HEK293T (cell line): Measurements from ENCODE around the gene MS4A4E.

Experiments
- CTCF ChIA-PET: fragments of 350-600 bp; formaldehyde crosslinking; extraction: SDS; loops from one replicate; lab custom pipeline; 2021; ENCODE audit warnings: antibody characterized with exemption, inconsistent platforms; lab: Yijun Ruan, JAX
- POLR2A ChIA-PET: fragments of 350-600 bp; formaldehyde crosslinking; extraction: SDS; loops from one replicate; lab custom pipeline; 2020; ENCODE audit warnings: antibody characterized with exemption, inconsistent platforms; lab: Yijun Ruan, JAX
- DNase-seq: peaks from one replicate; pipeline ENCODE4 v3.0.0; 2012; ENCODE audit warnings: mixed read lengths; ENCODE audit errors: extremely low spot score
- ARNT ChIP-seq: fragments of 450-650 bp; IDR thresholded peaks from 2 replicates; pipeline ENCODE4 v1.6.1; 2017; ENCODE audit warnings: mild to moderate bottlenecking
- BHLHE40 ChIP-seq: fragments of 450-650 bp; IDR thresholded peaks from 2 replicates; pipeline ENCODE4 v1.6.1; 2016; ENCODE audit warnings: mild to moderate bottlenecking, moderate library complexity, borderline replicate concordance
- CTBP1 ChIP-seq: fragments of 450-650 bp; IDR thresholded peaks from 2 replicates; pipeline ENCODE4 v1.6.1; 2016; ENCODE audit warnings: borderline replicate concordance
- ELF4 ChIP-seq: fragments of 450-650 bp; IDR thresholded peaks from 2 replicates; pipeline ENCODE4 v1.6.1; 2017; ENCODE audit warnings: antibody characterized with exemption
- FOXA1 ChIP-seq: fragments of 450-650 bp; IDR thresholded peaks from 2 replicates; pipeline ENCODE4 v1.6.1; 2016; ENCODE audit warnings: mild to moderate bottlenecking
- FOXK2 ChIP-seq: fragments of 450-650 bp; IDR thresholded peaks from 2 replicates; pipeline ENCODE4 v1.6.1; 2016; ENCODE audit warnings: mild to moderate bottlenecking
- FOXM1 ChIP-seq: fragments of 450-650 bp; IDR thresholded peaks from 2 replicates; pipeline ENCODE4 v1.6.1; 2017; ENCODE audit warnings: mild to moderate bottlenecking, borderline replicate concordance
- HDGF ChIP-seq: fragments of 450-650 bp; IDR thresholded peaks from 2 replicates; pipeline ENCODE4 v1.6.1; 2017; ENCODE audit warnings: antibody characterized with exemption, borderline replicate concordance
- L3MBTL2 ChIP-seq: fragments of 450-650 bp; conservative IDR thresholded peaks from 2 replicates; pipeline ENCODE4 v1.6.1; 2016; ENCODE audit warnings: mild to moderate bottlenecking
- LEF1 ChIP-seq: fragments of 450-650 bp; IDR thresholded peaks from 2 replicates; pipeline ENCODE4 v1.6.1; 2017; ENCODE audit warnings: mild to moderate bottlenecking, borderline replicate concordance
- NFRKB ChIP-seq: fragments of 450-650 bp; IDR thresholded peaks from 2 replicates; pipeline ENCODE4 v1.6.1; 2016; ENCODE audit warnings: mild to moderate bottlenecking, moderate library complexity
- SP1 ChIP-seq: fragments of 450-650 bp; IDR thresholded peaks from 2 replicates; pipeline ENCODE4 v1.6.1; 2017
- SUZ12 ChIP-seq: fragments of 450-650 bp; IDR thresholded peaks from 2 replicates; pipeline ENCODE4 v1.6.1; 2016; ENCODE audit warnings: mild to moderate bottlenecking
- TARDBP ChIP-seq: fragments of 450-650 bp; IDR thresholded peaks from 2 replicates; pipeline ENCODE4 v1.6.1; 2016
- ZNF384 ChIP-seq: fragments of 450-650 bp; IDR thresholded peaks from 2 replicates; pipeline ENCODE4 v1.6.1; 2016
- TF ChIP-seq, protein P1 (sequence below): fragments of 450-650 bp; IDR thresholded peaks from 2 replicates; pipeline ENCODE4 v1.6.1; 2016

MS4A4E gene

DNA sequence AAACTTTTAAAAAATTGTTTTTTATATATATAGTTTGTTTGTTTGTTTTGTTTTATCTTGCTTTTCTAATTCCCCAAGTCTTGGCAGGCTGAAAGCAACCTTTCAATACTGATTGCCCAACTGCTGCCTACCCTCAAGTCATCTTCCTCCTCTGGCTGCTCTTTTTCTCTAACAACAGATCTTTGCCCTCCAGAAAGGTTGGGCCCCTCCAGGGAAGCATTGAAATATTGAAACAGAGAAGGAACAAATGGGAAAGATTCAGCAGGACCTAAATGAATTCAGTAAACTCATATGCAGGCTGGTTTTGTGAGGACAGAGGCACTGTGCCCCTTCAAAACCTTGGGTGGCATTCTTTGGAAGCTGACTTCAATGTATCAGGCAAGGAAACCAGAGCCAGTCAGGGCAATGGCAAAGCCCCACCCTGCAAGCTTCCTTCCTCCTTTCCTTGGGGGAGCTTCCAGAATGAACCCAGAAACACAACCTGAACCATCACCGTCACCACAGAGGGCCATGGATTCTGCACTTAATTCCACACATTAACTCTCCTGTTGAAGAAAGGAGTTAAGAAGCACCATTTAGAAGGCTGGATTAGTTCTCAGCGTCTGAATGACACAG lies 59.2 kb downstream of the MS4A4E start:
- POLR2A ChIA-PET, result no interaction called here
- no peak for TF ChIP-seq NFRKB
- no peak for TF ChIP-seq CTBP1
- no peak for TF ChIP-seq FOXA1
- no peak for TF ChIP-seq L3MBTL2
- no peak for TF ChIP-seq FOXK2
- TF ChIP-seq BHLHE40, result no peak
- no peak for TF ChIP-seq SP1
- no peak for TF ChIP-seq ELF4
- TF ChIP-seq TARDBP, result no peak
- no peak for TF ChIP-seq ZNF384
- TF ChIP-seq SUZ12, result no peak
- TF ChIP-seq, protein P1, sequence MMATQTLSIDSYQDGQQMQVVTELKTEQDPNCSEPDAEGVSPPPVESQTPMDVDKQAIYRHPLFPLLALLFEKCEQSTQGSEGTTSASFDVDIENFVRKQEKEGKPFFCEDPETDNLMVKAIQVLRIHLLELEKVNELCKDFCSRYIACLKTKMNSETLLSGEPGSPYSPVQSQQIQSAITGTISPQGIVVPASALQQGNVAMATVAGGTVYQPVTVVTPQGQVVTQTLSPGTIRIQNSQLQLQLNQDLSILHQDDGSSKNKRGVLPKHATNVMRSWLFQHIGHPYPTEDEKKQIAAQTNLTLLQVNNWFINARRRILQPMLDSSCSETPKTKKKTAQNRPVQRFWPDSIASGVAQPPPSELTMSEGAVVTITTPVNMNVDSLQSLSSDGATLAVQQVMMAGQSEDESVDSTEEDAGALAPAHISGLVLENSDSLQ, result no peak
- no peak for TF ChIP-seq FOXM1
- no peak for TF ChIP-seq ARNT
- TF ChIP-seq HDGF, result no peak
- CTCF ChIA-PET, result no interaction called here
- DNase-seq, result no peak

DNA sequence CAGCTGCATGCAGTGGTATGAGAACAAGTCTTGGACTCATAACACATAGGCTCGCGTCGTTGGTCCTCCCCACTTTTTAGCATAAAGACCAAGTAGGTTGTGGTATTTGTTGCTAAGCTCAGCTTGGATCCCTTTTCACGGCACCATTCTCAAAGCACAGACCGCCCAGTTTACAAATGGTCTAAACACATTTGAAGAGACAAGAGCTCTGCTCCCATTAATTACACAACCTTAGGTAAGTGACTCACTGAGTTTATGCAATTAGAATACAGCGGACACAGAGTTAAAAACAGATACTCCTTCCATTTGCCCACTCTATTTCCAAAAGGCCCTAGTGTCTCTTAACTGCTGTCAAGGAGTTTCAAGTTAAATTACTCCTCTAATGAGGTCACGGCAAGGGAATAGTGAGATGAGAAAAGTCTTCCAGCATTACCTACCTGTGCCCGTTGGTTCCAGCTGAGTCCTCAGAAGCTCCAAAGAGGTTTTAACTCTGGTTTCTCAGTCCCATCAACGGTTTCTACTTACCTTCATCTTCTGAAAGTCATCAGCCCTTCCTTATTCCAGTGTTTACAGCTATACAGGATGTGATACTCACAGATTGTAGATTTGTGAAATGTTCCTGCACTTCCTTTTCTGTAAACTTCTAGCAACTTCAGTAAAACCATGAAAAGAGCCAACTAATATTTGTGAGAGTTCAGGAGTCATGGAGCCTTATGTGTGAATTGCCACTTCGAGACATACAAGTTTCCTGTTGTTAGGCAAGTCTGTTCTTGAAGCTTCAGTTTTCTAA lies 60.2 kb downstream of the MS4A4E start, which contains the start of gene MS4A6A:
TSS of gene MS4A6A (minus strand) at position 543 of the 790 bp plus-strand sequence. CDS start 1,356 bp downstream, outside the sequence.
- CTCF ChIA-PET, result no interaction called here
- DNase-seq, result no peak
- TF ChIP-seq ARNT, result no peak
- no peak for TF ChIP-seq FOXA1
- TF ChIP-seq NFRKB, result no peak
- no peak for TF ChIP-seq FOXK2
- no peak for TF ChIP-seq ZNF384
- TF ChIP-seq FOXM1, result no peak
- TF ChIP-seq, protein P1, result no peak
- no peak for TF ChIP-seq TARDBP
- POLR2A ChIA-PET, result no interaction called here

DNA sequence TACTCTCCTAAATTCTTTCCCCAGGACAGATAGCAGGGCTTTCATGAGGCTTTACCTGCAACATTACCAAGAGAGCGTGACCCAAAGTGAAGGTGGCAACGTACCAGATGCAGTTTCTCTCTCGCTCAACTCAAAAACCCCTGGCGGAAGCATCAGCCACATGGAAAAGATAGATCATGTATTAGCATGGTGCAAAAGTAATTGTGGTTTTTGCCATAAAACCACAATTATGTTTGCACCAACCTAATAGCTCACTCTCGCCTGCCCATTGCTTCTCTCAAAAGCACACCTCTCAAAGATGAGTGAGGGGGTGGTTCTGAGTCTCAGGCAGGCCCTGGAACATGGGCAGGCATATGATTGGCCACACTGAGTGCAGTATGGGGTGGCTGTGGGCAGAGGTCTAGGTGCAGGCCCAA lies 67.1 kb downstream of the MS4A4E start:
- CTCF ChIA-PET, result no interaction called here
- DNase-seq, result no peak

DNA sequence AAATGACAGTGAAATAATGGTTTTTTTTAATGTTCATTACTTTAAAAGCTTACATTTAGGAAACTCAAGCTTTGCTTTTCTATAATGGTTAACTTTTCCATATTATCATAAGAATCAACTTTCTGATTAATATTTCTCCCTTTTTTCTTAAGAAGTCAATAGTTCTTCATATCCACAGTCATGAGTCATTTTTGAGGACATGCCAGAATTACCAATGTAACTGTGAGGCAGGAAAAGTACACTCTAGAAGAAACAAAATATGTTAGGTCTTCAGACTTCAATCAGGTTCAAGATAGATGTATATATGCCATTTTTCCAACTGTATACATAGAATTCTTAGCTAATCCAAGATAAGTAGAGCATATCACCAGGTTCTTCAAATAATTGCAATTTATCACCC lies 70.9 kb downstream of the MS4A4E start:
- TF ChIP-seq CTBP1, result no peak
- TF ChIP-seq L3MBTL2, result no peak
- ChIA-PET CTCF (interaction anchor here (0.6 kb wide), 1 partner anchor 605 kb away, joined by 3 read pairs; no protein-coding TSS in a partner anchor), POLR2A (no interaction called here)
- no peak for DNase-seq

More for the DNA sequence above, 67.1 kb downstream of the MS4A4E start:
- TF ChIP-seq LEF1, result no peak
- no peak for TF ChIP-seq L3MBTL2
- no peak for TF ChIP-seq CTBP1
- TF ChIP-seq FOXA1, result no peak
- POLR2A ChIA-PET, result no interaction called here

DNA sequence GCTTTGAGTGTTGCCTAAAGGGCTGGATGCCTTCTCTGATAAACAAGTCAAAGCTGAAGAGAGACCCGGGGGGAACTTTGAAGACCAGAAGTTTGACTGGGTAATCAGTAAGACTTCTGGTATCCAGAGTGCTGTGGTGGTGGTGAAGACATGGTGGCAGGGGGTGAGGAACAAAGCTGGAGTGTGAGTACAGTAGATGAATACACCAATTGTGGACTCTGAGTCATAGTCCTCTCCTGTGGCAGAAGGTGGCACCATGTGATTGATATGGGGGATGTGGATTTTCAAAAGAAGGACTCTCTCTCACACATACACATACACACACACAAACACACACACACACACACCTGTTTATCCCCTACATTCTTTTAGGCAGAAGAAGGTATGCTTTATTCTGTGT lies 72.4 kb downstream of the MS4A4E start:
- DNase-seq, result no peak
- POLR2A ChIA-PET, result no interaction called here
- TF ChIP-seq NFRKB (no peak), TARDBP (no peak), SP1 (no peak)
- CTCF ChIA-PET, result no interaction called here

DNA sequence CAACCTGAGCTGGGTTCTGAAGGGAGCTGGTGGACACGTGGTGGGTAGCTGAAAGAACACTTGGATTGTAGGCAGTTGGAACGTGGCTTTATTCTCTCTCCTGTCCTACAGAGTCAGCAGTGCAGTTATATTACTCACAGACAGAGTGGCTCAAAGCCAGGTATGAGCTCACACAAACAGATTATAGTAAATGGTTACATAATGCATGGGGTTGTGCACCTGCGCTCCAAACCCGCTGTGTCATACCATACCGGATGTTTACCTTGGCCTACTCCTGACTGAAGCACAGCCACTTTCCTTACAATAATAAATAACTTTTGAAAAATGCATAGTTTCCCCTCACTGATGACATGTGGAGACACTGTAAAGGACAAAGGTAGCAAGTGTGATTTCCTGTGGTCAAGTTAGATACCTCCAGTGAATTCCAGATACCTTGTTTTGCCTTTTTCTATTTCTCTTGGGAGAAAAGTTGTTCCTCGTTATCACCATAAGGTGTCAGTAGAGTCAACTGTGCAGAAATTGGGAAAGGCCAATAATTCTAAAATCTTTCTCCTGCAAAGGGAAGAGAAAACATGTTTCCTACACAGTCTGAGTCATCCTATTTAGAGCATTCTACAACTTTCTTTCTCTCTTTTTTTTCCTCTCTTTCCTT lies 73.5 kb downstream of the MS4A4E start:
- CTCF ChIA-PET, result no interaction called here
- no peak for DNase-seq
- TF ChIP-seq SP1 (no peak), NFRKB (no peak), L3MBTL2 (no peak), CTBP1 (no peak), SUZ12 (no peak), BHLHE40 (no peak), ELF4 (no peak), ARNT (no peak), LEF1 (no peak), FOXK2 (no peak), FOXA1 (no peak), HDGF (no peak), ZNF384 (no peak), TARDBP (no peak), FOXM1 (no peak)
- TF ChIP-seq, protein P1, result no peak

DNA sequence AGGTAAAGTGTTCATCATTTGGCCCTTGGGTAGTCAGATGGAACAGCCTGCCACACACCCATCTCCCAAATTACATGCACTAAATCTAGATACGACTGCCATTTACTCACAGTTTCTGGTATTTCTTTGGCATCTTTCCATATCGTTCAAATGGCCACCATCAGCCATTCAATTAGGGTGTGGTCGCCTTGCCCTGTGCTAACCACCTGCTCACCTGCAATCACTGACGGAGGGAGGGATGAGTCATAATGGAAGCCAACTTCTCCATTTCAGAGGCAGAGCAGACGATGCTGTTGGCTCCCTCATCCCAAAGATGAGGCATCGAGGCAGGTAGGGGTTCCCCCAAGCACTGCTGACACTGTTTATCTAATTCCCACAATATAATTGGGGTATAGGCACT lies 74.6 kb downstream of the MS4A4E start:
- no peak for DNase-seq
- CTCF ChIA-PET, result no interaction called here
- POLR2A ChIA-PET, result no interaction called here
- TF ChIP-seq CTBP1 (no peak), FOXM1 (no peak), L3MBTL2 (no peak), BHLHE40 (no peak), NFRKB (no peak), SP1 (no peak), SUZ12 (no peak), FOXA1 (no peak), ELF4 (no peak), LEF1 (no peak), ARNT (no peak), HDGF (no peak)
- TF ChIP-seq, protein P1, result no peak

More for the DNA sequence above, 73.5 kb downstream of the MS4A4E start:
- POLR2A ChIA-PET, result no interaction called here
